Measurements from ENCODE around the gene FZD2. TPM values are rescaled to one million over a fixed set of nuclear protein-coding genes. Genes with fewer than 3 reads are reported as not detected.
A peak's percentile ranks its signal among the peaks of the same experiment; 100 is the strongest.

Gene FZD2
- total and polyA plus RNA-seq, 9 of the 15 experiments (the other 6 are each of a cell fraction or from before 2014, with no cell fraction given), result 0.03 to 4.5 (median 1.1) TPM; not detected in 1

GRCh38 chr17:44546671-44547606 is 10.3 kb upstream of the FZD2 start (continued):
- TF ChIP-seq KAT2B (IDR thresholded peaks at IDR 0.05; ENCODE audit: low read depth, low read length) (no peak), CREB3 (tag; conservative IDR thresholded peaks at IDR 0.05; ENCODE audit: low read depth) (no peak), NCOA1 (IDR thresholded peaks at IDR 0.05; ENCODE audit: low read depth) (no peak), FIP1L1 (IDR thresholded peaks at IDR 0.05; ENCODE audit: low read depth, low read length, poor library complexity, severe bottlenecking) (no peak), MCM5 (IDR thresholded peaks at IDR 0.05; ENCODE audit: low read depth) (no peak), HMG20B (CRISPR knock-in tag; IDR thresholded peaks at IDR 0.05) (no peak), ZNF436 (CRISPR knock-in tag; IDR thresholded peaks at IDR 0.05) (no peak), HNRNPL (IDR thresholded peaks at IDR 0.05; ENCODE audit: low read depth, low read length) (no peak), C11orf30 (IDR thresholded peaks at IDR 0.05; ENCODE audit: low read depth) (peak; percentile 83), POLR2G (IDR thresholded peaks at IDR 0.05; ENCODE audit: low read depth, low read length) (no peak), ZBTB26 (CRISPR knock-in tag; IDR thresholded peaks at IDR 0.05) (no peak), MTA1 (IDR thresholded peaks at IDR 0.05; ENCODE audit: borderline replicate concordance) (0 out of 2 replicates have a peak, but pooled peaks have one; percentile 20), ZNF121 (CRISPR knock-in tag; conservative IDR thresholded peaks at IDR 0.05) (no peak), MBD1 (CRISPR knock-in tag; IDR thresholded peaks at IDR 0.05) (no peak), SMARCC2 (IDR thresholded peaks at IDR 0.05; ENCODE audit: low read depth) (peak; percentile 66; the same call in 1 of the 2 replicates), NFATC3 (IDR thresholded peaks at IDR 0.05) (no peak), NBN (IDR thresholded peaks at IDR 0.05; ENCODE audit: low read depth) (no peak), ZNF740 (CRISPR knock-in tag; IDR thresholded peaks at IDR 0.05) (no peak), ZNF740 (tag; IDR thresholded peaks at IDR 0.05) (no peak), ZBTB2 (IDR thresholded peaks at IDR 0.05) (no peak), TEAD2 (tag; IDR thresholded peaks at IDR 0.05) (no peak), ZNF431 (CRISPR knock-in tag; IDR thresholded peaks at IDR 0.05) (no peak), ZNF324 (CRISPR knock-in tag; IDR thresholded peaks at IDR 0.05) (no peak)

Measured in K562 (cell line).